Measurements from ENCODE around the gene B3GNT5.

Gene B3GNT5

DNA sequence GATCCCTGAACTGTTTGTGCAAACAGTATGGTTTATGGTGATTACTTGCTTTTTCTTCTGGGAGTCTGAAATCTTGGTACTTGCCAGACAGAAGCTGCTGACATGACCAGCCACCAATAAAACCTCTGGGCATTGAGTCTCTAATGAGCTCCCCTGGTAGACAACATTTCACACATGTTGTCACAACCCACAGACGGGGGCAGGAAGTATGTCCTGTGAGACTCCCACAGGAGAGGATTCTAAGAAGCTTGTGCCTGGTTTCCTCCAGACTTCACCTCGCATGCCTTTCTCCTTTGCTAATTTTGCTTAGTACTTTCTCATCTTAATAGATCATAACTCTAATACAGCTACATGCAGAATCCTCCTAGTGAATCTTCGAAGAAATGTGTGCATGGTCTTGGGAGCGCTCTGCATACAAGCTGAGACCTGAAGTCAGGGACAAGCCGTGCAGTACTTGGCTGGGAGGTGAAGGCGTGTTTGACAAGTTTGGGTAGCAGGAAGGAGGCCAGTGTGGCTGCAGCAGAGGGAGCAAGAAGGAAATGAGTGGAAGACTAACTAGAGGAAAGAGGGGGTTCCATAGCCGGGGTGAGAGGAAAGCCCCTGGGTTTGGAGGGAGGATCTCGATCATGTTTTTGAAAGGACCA lies 49.0 kb downstream of the B3GNT5 start:
- TF ChIP-seq, protein P1, sequence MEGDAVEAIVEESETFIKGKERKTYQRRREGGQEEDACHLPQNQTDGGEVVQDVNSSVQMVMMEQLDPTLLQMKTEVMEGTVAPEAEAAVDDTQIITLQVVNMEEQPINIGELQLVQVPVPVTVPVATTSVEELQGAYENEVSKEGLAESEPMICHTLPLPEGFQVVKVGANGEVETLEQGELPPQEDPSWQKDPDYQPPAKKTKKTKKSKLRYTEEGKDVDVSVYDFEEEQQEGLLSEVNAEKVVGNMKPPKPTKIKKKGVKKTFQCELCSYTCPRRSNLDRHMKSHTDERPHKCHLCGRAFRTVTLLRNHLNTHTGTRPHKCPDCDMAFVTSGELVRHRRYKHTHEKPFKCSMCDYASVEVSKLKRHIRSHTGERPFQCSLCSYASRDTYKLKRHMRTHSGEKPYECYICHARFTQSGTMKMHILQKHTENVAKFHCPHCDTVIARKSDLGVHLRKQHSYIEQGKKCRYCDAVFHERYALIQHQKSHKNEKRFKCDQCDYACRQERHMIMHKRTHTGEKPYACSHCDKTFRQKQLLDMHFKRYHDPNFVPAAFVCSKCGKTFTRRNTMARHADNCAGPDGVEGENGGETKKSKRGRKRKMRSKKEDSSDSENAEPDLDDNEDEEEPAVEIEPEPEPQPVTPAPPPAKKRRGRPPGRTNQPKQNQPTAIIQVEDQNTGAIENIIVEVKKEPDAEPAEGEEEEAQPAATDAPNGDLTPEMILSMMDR (IDR thresholded peaks at IDR 0.05; ENCODE audit: control insufficient read depth, extremely low read depth, insufficient read depth): no peak
- H3K4me3 ChIP-seq (ENCODE audit: low read depth, low read length): no peak overlapping the region
- DNase-seq (ENCODE audit: low read depth): no peak

DNA sequence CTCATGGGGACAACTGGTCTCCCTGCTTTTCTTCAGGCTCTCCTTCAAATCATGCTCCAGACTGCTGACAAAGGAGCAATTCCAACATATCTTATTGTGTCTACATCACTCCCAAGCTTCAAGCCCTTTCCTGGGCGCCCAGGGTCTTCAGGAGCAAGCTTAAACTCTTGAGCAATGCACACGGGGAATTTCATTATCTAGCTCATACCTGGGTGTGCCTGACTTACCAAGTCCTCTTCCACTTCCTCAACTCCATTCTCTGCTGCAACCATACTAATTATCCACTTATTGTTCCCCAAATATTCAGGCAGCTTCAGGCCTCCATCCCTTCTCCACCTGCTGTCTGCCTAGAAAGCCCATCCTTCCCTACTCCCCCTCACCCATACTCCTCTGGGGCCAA lies 50.6 kb downstream of the B3GNT5 start:
- H3K4me3 ChIP-seq (ENCODE audit: low read depth, low read length): no peak overlapping the region
- DNase-seq (ENCODE audit: low read depth): no peak
- TF ChIP-seq, protein P1 (IDR thresholded peaks at IDR 0.05; ENCODE audit: control insufficient read depth, extremely low read depth, insufficient read depth): no peak

DNA sequence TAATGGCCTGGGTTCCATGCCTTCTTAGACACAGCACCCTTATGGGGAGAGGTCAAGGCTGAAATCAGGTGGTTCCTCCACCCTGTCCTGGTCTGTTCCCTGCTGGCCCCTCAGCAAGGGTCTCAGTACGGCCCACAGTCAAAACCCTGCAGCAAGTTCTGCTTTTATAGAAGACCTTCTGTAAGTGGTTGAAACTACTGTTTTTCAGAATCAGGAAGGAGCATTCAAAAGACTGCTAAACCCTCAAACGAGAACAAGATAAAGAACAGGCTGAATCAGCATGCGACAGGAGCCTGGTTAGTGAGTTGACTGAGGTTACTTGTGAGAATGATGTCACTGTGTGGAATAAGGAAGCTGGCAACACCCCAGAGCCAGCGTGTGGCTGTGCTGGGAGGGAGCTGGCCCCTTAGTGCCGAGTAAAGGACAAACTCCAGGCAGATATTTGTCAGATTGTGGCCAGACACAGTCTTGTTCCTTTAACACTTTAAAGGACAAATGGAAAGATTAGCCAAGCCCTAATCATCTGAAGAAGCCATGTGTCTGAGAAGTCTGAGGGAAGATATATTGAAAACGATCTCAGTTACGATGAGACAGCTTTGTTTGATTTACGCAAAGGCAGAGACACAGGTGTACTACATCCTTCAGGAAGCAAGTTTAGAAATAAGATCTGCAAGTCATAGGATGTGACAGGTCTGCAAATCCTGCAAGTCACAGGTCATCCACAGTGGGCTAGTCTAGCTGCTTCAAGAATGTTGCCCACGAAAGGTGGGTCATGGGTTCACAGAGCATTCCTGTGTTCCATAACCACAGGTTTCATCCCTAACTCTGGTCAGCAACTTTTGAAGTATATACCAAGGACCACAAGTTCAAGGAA lies 54.0 kb downstream of the B3GNT5 start:
- TF ChIP-seq, protein P1 (IDR thresholded peaks at IDR 0.05; ENCODE audit: control insufficient read depth, extremely low read depth, insufficient read depth): no peak
- peak; percentile 81 for DNase-seq (ENCODE audit: low read depth)
- no peak overlapping the region for H3K4me3 ChIP-seq (ENCODE audit: low read depth, low read length)

DNA sequence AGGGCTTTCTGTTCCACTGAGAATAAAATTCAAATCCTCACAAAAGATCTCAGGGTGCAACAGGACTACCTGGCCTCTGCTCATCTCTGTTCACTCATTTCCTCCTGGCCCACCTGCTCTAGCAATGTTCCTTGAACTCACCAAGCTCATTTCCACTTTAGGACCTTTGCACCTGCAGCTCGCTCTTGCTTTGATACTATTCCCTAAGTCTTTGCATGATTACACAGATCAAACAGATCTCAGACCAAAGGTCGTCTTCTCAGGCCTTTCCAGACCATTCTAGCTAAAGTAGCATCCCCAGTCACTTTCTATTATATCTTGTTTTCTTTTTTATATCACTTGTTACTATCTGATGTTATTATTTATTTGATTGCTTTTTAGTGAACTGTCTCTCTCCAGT lies 54.7 kb downstream of the B3GNT5 start:
- TF ChIP-seq, protein P1 (IDR thresholded peaks at IDR 0.05; ENCODE audit: control insufficient read depth, extremely low read depth, insufficient read depth): no peak
- H3K4me3 ChIP-seq (ENCODE audit: low read depth, low read length): no peak overlapping the region

DNA sequence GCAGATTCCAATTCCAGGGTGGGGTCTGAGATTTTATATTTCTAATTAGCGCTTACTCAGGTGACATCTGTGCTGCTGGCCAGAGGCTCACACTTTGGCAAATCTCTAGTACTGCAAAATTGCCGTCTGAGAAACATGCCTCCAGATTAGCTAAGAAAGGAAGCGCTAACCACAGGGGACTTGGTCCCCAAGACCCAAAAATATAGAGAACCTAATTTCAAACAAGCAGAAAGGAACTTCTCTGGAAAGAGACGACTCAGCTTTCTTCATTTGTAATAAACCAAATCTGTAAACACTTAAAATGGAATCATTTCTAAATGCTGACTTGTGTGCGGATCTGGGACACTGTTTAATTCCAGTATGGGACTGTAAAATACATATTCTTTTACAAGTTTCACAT lies 55.7 kb downstream of the B3GNT5 start:
- TF ChIP-seq, protein P1 (IDR thresholded peaks at IDR 0.05; ENCODE audit: control insufficient read depth, extremely low read depth, insufficient read depth): no peak
- no peak for DNase-seq (ENCODE audit: low read depth)
- H3K4me3 ChIP-seq (ENCODE audit: low read depth, low read length): no peak overlapping the region

More for the DNA sequence above, 54.7 kb downstream of the B3GNT5 start:
- no peak for DNase-seq (ENCODE audit: low read depth)

DNA sequence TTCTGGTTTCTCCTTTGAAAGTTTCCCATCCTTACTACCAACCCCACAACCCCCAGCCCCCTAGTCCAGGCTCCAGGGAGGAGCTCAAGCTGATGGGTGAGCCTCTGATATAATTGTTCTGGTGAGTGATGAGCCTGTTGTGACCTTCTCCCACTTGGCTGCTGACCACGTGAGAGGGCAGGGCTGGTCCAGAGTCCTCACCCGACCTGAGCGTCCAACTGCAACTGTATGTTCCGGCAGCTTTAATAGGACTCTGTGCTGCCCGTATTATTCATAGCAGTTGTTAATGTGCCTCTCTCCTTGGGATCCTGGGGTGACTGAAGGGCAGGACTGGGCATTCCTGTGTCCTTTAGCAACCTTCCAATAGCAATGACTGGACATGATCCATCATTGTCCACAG lies 56.2 kb downstream of the B3GNT5 start:
- no peak for DNase-seq (ENCODE audit: low read depth)
- TF ChIP-seq, protein P1 (IDR thresholded peaks at IDR 0.05; ENCODE audit: control insufficient read depth, extremely low read depth, insufficient read depth): no peak
- H3K4me3 ChIP-seq (ENCODE audit: low read depth, low read length): no peak overlapping the region

Data from LNCaP clone FGC (cell line).